Colonic mucosa (tissue), 4 donors: ENCODE results near the gene MCU. TPM values are rescaled to one million over a fixed set of nuclear protein-coding genes. Genes with fewer than 3 reads are reported as not detected.

Source experiments
- DNase-seq: peaks from one replicate; pipeline ENCODE4 v3.0.0-alpha.2; 2020
- H3K27ac ChIP-seq: fragments of 200-600 bp; one replicate; pipeline ENCODE4 v1.8.0; 2021
- H3K27me3 ChIP-seq: fragments of 200-600 bp; one replicate; pipeline ENCODE4 v1.8.0; 2021
- H3K36me3 ChIP-seq: fragments of 200-600 bp; one replicate; pipeline ENCODE4 v1.8.0; 2021
- H3K4me1 ChIP-seq: fragments of 200-600 bp; one replicate; pipeline ENCODE4 v1.8.0; 2021; ENCODE audit warnings: mild to moderate bottlenecking
- H3K4me3 ChIP-seq: fragments of 200-600 bp; one replicate; pipeline ENCODE4 v1.8.0; 2021
- H3K9ac ChIP-seq, 2 donors: one replicate each; pipeline ENCODE4 v1.7.0; 2013; ENCODE audit warnings: control low read depth in 2 of 2, low read depth in 2 of 2, low read length in 2 of 2
- H3K9me3 ChIP-seq: fragments of 200-600 bp; one replicate; pipeline ENCODE4 v1.8.0; 2021
- CTCF ChIP-seq: fragments of 200-600 bp; IDR thresholded peaks from one replicate; pipeline ENCODE4 v1.8.0; 2022; ENCODE audit warnings: antibody characterized with exemption, mild to moderate bottlenecking
- intact Hi-C: fragments of 100-400 bp; cut with DNase I; formaldehyde crosslinking; loops from one replicate; pipeline ENCODE4 v1.14.1; 2022
- total RNA-seq, 2 donors: library from RNA; stranded (reverse); fragmentation: NEBNext Ultra II Directional in 1 of 2; extraction: Animal tissue kit (Norgen Biotek cat#: 25700) in 1 of 2; gene quantifications; one replicate each; pipeline ENCODE4 v1.2.1, GENCODE V29; 2021
- donor health status: healthy.
- donor health status: DM: no; HTN: no; CAD: no.
- donor health status: DM: no; HTN: no; CAD: no.

MCU gene
- total RNA-seq, 2 donors from 2014 or later: 88.7 to 109 TPM

- TF ChIP-seq CTCF: no peak
- intact Hi-C loops: no loop called here
- Histone ChIP-seq H3K4me1 (no peaks in the 10 kb centered on the region), H3K27ac (no peak overlapping the region), H3K36me3 (no peaks in the 10 kb centered on the region), H3K9me3 (no peaks in the 10 kb centered on the region), H3K9ac (no peak overlapping the region), H3K27me3 (no peaks in the 10 kb centered on the region), H3K4me3 (no peak overlapping the region)
- no peak for DNase-seq
Observed at GRCh38 chr10:72744566-72744965, 52.6 kb downstream of the MCU start.

GRCh38 chr10:72746426-72747363 is 54.8 kb downstream of the MCU start:
- TF ChIP-seq CTCF: no peak
- Histone ChIP-seq H3K9ac (no peak overlapping the region), H3K27me3 (no peaks in the 10 kb centered on the region), H3K27ac (no peak overlapping the region), H3K4me1 (no peaks in the 10 kb centered on the region), H3K36me3 (no peaks in the 10 kb centered on the region), H3K4me3 (no peak overlapping the region), H3K9me3 (no peaks in the 10 kb centered on the region)
- no peak for DNase-seq
- intact Hi-C loops: no loop called here

GRCh38 chr10:72747521-72747920 is 55.6 kb downstream of the MCU start:
- no peak for TF ChIP-seq CTCF
- DNase-seq: no peak
- H3K9ac ChIP-seq: no peak overlapping the region
- no peaks in the 10 kb centered on the region for H3K4me1 ChIP-seq
- H3K27ac ChIP-seq: no peak overlapping the region
- no peak overlapping the region for H3K4me3 ChIP-seq
- no peaks in the 10 kb centered on the region for H3K36me3 ChIP-seq
- no peaks in the 10 kb centered on the region for H3K9me3 ChIP-seq
- intact Hi-C loops: no loop called here
- H3K27me3 ChIP-seq: no peaks in the 10 kb centered on the region

- no peak for TF ChIP-seq CTCF
- no peak overlapping the region for H3K4me3 ChIP-seq
- no peaks in the 10 kb centered on the region for H3K27me3 ChIP-seq
- no peak overlapping the region for H3K9ac ChIP-seq
- H3K36me3 ChIP-seq: no peaks in the 10 kb centered on the region
- H3K9me3 ChIP-seq: no peaks in the 10 kb centered on the region
- DNase-seq: no peak
- intact Hi-C loops: no loop called here
- no peaks in the 10 kb centered on the region for H3K4me1 ChIP-seq
- no peak overlapping the region for H3K27ac ChIP-seq
Observed at GRCh38 chr10:72753760-72754231, 61.9 kb downstream of the MCU start.

- H3K4me1 ChIP-seq: no peaks in the 10 kb centered on the region
- intact Hi-C loops: no loop called here
- H3K27me3 ChIP-seq: no peaks in the 10 kb centered on the region
- H3K9me3 ChIP-seq: no peaks in the 10 kb centered on the region
- no peak for TF ChIP-seq CTCF
- no peak for DNase-seq
- no peak overlapping the region for H3K27ac ChIP-seq
- no peak overlapping the region for H3K4me3 ChIP-seq
- H3K9ac ChIP-seq: no peak overlapping the region
- no peaks in the 10 kb centered on the region for H3K36me3 ChIP-seq
Observed at GRCh38 chr10:72754275-72755032, 62.5 kb downstream of the MCU start.
